GM12892 (cell line): ENCODE results near the gene LZTR1.

Source experiments
- POLR2AphosphoS5 ChIP-seq: IDR thresholded peaks from 2 replicates; pipeline ENCODE4 v1.6.1; 2011; ENCODE audit warnings: low read depth, low read length, control low read depth
- TAF1 ChIP-seq: IDR thresholded peaks from 2 replicates; pipeline ENCODE4 v1.6.1; 2011; ENCODE audit warnings: low read depth, mild to moderate bottlenecking, control low read depth, low read length, borderline replicate concordance

GRCh38 chr22:21022507-21022906 lies 40.4 kb downstream of the LZTR1 start:
- no peak for TF ChIP-seq POLR2AphosphoS5
- no peak for TF ChIP-seq TAF1
